ENCODE data around the gene HAS3.

- TF ChIP-seq, protein P1, sequence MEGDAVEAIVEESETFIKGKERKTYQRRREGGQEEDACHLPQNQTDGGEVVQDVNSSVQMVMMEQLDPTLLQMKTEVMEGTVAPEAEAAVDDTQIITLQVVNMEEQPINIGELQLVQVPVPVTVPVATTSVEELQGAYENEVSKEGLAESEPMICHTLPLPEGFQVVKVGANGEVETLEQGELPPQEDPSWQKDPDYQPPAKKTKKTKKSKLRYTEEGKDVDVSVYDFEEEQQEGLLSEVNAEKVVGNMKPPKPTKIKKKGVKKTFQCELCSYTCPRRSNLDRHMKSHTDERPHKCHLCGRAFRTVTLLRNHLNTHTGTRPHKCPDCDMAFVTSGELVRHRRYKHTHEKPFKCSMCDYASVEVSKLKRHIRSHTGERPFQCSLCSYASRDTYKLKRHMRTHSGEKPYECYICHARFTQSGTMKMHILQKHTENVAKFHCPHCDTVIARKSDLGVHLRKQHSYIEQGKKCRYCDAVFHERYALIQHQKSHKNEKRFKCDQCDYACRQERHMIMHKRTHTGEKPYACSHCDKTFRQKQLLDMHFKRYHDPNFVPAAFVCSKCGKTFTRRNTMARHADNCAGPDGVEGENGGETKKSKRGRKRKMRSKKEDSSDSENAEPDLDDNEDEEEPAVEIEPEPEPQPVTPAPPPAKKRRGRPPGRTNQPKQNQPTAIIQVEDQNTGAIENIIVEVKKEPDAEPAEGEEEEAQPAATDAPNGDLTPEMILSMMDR (IDR thresholded peaks at IDR 0.05): no peak
- no peak for TF ChIP-seq POLR2AphosphoS5 (IDR thresholded peaks at IDR 0.05)
Measured at GRCh38 chr16:69073181-69073702, 32.2 kb upstream of the HAS3 start.
